HG03457 (cell line): ENCODE data around the gene TMPRSS7.
"Not testable (repeated sequence)": the region's sequence is repeated elsewhere in the genome, so short reads cannot be mapped to it uniquely, and the experiment has no call there.

Source experiments
- ATAC-seq: cut with Tn5 transposase; IDR thresholded peaks from one replicate; pipeline ENCODE4 v1.9.1; 2021; ENCODE audit warnings: moderate number of reproducible peaks; ENCODE audit not compliant: unreplicated experiment

Gene TMPRSS7

DNA sequence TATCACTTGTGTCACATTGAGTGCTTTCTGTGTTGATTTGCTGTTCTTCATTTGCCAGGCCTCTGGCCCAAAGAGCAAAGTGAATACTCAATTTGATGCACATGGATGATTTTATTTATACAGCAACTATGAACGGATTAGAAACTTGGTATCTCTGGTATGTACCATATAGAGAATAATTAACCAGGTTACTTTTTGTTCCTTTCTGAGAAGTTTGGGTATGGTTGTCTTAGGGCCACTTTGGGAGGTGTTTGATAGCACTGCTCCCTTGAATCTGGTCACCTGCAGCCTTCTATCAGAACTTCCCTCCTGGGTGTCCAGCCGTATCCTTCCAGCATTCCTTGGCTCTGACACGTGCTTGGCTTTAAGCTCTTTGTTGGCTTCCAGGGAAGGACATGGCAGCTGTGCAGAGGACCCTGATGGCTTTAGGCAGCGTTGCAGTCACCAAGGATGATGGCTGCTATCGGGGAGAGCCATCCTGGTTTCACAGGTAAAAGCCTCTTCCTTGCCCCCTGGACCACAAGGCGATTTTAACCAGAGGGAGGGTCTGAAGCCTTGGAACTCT is 23.1 kb upstream of the TMPRSS7 start:
- no peak for ATAC-seq

DNA sequence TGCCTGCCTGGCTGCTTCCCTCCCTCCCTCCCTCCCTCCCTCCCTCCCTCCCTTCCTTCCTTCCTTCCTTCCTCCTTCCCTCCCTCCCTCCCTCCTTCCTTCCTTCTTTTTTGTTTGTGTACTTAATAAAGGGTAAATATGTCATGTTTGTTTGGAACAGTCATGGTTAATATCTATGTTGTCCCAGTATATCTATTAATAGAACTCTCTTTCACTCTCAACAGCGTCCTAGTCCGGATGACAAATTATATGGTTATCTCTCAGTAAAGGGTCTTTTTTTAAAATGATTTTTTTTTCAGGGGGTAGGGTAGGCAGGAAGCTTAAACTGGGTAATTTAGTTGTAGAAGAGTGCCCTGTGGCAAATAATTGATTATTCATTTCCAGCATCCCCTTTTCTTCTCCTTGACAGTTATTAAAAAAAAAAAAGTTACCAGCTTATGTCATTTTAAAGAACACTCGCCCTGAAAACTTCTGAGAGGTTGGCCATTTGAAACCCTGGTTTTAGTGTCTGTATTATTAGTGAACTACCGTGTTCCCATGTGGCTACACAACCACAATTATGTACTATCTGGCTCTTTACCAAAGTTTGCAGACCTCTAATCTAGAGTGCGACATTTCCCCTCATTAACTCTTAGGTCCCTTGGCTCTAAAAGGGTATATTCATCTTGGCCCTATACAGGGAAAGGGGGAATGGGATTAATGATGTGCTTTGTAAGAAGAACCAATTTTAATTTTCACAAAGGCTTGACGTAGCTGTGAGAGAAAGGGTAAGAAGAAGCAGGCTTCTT is 22.1 kb upstream of the TMPRSS7 start:
- no peak for ATAC-seq

- ATAC-seq = peak; percentile 77
Measured at GRCh38 chr3:112013058-112013783, 21.3 kb upstream of the TMPRSS7 start.

GRCh38 chr3:112013784-112014143 is 20.8 kb upstream of the TMPRSS7 start:
- peak; percentile 36 for ATAC-seq

- ATAC-seq = no peak
Measured at GRCh38 chr3:112017091-112017490, 17.4 kb upstream of the TMPRSS7 start.

DNA sequence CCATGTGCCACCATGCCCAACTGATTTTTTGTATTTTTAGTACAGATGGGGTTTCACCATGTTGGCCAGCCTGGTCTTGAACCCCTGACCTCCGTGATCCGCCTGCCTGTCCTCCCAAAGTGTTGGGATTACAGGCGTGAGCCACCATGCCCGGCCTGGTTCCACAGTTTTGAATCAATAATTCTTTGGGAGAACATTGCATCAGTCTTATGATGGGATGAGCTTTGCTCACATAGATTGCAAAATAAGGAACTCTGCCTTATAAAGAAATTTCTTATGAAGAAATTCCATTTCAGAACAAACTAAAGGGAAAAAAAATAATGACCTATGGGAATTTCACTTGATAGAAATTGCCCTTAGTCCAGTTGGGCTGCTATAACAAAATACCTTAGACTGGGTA is 15.8 kb upstream of the TMPRSS7 start:
- no peak for ATAC-seq

GRCh38 chr3:112019716-112020115 is 14.8 kb upstream of the TMPRSS7 start:
- ATAC-seq = no peak

DNA sequence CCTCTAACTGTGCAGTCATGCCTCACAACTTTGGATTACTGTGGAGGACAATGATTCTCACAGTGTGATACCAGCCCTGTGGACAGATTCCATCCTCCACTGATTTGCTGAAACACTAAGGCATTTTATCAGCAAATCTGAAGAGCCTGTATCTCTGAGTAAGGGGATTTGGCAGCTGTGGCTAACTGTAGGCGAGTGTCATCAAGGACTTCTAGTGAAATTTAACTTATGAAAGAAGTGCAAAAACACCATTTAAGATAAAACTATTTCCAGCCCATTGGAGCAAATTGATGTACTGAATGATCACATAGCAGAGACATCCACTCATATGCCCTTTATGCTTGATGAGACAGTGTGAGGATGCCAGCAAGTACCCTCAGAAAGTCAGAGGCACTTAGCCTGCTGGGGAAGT is 13.9 kb upstream of the TMPRSS7 start:
- no peak for ATAC-seq

DNA sequence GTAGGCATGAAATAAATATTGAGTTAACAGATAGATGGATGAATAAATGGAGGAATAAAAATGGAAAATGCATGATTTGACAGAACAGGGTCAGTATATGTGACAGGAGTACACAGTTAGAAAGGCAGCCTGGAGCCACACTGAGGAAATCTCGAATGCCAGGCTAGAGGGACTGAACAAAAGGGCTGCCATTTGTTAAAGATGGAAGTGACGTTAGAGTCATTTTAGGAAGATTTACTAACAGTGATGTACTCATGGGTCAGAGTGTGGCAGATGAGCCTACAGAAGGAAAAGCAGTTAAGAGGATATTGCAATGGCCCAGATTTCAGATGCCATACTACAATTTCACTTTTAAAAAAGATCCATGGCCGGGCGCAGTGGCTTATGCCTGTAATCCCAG is 7.4 kb upstream of the TMPRSS7 start:
- ATAC-seq = no peak

- ATAC-seq = no peak
Measured at GRCh38 chr3:112027826-112028225, 6.7 kb upstream of the TMPRSS7 start.

GRCh38 chr3:112030901-112031300 is 3.6 kb upstream of the TMPRSS7 start:
- no peak for ATAC-seq

- ATAC-seq = no peak
Measured at GRCh38 chr3:112032098-112032731, 2.3 kb upstream of the TMPRSS7 start.

GRCh38 chr3:112035241-112035640 is 705 bp downstream of the TMPRSS7 start:
- ATAC-seq = no peak

- not testable (repeated sequence) for ATAC-seq
Measured at GRCh38 chr3:112037194-112037593, 2.7 kb downstream of the TMPRSS7 start.

DNA sequence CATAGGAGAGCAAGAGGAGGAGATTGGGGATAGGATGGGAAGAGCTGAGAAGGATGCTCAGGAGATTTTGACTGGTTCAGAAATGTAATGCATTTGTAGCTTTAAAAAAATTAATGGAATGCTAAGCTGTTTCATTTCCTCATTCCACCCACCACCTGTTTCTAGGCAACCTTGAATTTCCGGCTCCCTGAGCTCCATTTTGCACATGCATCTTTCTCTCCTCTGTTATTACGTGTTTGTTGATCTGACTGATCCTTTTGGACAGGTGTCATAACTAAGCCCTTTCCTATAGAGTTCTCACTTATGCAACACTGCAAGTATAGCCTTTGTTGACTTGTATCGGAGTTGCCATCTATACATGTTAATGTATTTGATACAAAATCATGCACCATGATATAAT is 4.3 kb downstream of the TMPRSS7 start:
- no peak for ATAC-seq

- no peak for ATAC-seq
Measured at GRCh38 chr3:112041321-112041720, 6.8 kb downstream of the TMPRSS7 start.

- no peak for ATAC-seq
Measured at GRCh38 chr3:112042842-112043280, 8.3 kb downstream of the TMPRSS7 start.

- peak; percentile 96 for ATAC-seq
Measured at GRCh38 chr3:112043621-112044201, 9.2 kb downstream of the TMPRSS7 start.

- no peak for ATAC-seq
Measured at GRCh38 chr3:112046599-112046998, 12.1 kb downstream of the TMPRSS7 start.

DNA sequence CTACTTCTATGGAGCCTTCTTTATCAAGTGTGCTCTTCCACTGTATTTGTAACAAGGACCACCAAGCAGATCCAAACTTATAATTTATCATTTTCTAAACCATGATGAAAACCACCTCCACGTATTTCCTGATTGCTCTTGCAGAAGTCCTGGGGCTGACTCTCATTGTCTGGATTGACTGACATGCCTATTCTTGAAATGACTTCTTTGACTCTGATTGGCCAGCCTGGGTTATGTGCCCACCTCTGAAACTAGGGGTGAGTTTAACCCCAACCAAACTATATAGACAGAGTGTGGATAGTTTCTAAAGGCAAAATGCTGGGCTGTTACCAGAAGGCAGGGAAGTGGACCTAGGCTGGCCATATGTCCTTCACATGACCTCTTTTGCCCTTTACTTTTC is 12.7 kb downstream of the TMPRSS7 start:
- ATAC-seq = no peak

DNA sequence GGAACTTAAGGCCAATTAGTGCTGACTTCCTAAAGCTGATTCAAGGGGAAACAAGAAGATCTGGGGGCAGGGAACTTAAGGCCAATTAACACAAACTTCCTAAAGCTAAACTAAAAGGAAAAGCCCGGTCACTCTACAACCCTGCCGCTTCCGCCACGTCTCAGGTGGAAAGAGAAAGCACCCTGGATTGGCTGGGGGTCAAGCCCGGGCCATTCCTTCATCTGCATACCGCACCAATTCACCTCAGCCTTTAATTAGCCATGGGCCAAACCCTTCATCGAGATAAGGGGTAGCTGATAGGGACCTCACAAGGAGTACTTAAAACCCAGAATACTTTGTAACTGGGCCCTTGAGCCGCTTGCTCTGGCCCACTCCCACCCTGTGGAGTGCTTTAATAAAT is 14.4 kb downstream of the TMPRSS7 start:
- ATAC-seq = no peak
